Peyer's patch (tissue), 4 donors: ENCODE results near the gene NTN5.

Experiments
- CTCF ChIP-seq, 6 experiments: fragments of 450-650 bp in 4 of 6; fragments of 200-600 bp in 2 of 6; sonication (generic) in 1 of 6; IDR thresholded peaks; one replicate each; pipeline ENCODE4 v1.5.1; 2017 to 2019; ENCODE audit warnings: antibody characterized with exemption in 6 of 6, mild to moderate bottlenecking in 3 of 6, moderate library complexity in 1 of 6
- POLR2A ChIP-seq, 2 donors: fragments of 450-650 bp; IDR thresholded peaks; one replicate each; pipeline ENCODE4 v1.5.1; 2017; ENCODE audit warnings: antibody characterized with exemption in 2 of 2, mild to moderate bottlenecking in 2 of 2, moderate library complexity in 2 of 2

DNA sequence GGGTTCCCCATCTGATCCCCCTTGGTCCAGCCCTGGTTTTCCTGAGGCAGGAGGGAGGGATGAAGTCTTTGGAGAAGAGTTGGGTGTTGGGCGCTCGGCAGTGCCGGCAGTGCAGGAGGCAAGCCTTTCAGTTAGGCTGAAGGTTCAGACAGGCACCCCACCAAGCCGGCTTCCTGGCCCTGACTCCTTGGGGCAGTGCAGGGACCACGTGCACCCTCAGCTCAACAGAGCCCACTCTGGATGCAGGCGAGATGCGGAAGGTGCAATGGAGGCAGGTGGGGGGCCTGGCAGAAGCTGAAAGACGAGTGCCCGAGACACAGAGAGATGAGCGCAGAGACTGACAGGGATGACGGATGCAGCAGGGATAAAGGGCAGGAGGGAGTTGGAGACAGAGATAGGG lies 35.7 kb upstream of the NTN5 start:
- TF ChIP-seq POLR2A (IDR thresholded peaks at IDR 0.05) = no peak
- TF ChIP-seq CTCF (IDR thresholded peaks at IDR 0.05) = no peak
